ENCODE measurements around the gene ASGR1. TPM values are rescaled to one million over a fixed set of nuclear protein-coding genes. Genes with fewer than 3 reads are reported as not detected.
A peak's percentile ranks its signal among the peaks of the same experiment; 100 is the strongest.

Gene ASGR1
- total and polyA plus RNA-seq, 7 experiments from 2014 or later = 0.79 to 11.9 (median 1.3) TPM; not detected in 3

DNA sequence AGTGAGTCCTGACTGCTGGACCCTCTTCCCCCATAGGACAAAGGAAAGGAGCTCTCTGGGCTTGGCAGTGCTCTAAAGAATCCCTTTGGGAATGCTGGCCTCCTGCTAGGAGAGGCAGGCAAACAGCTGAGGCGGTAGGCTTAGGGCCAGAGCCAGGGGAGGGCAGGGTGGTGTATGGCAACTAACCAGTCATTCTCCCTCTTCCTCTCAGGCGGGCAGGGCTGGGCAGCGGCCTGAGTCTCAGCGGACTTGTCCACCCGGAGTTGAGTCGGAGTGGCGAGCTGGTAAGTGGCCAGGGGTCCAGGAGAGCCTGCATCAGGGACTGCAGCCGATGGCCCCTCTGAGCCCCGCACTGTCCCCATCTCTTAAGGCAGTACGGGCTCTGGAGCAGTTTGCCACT, 44.9 kb upstream of the ASGR1 start:
- ATAC-seq (no peak), DNase-seq (no peak)
- H3K4me3 ChIP-seq (ENCODE audit: low read length) = no peak overlapping the region
- CTCF ChIA-PET = interaction anchor here (1.2 kb wide), 1 partner anchor 23 kb away, joined by 6 read pairs; no protein-coding TSS in a partner anchor
- H3K36me3 ChIP-seq (ENCODE audit: control insufficient read depth in 2 of 3, insufficient read depth in 3 of 3, low read length in 3 of 3) = peaks cover 4 to 77% (median 12%) of the 10 kb centered on the region in 3 experiments
- H3K9me3 Mint-ChIP-seq = peaks cover 0 to 2% (median 0%) of the 10 kb centered on the region in 11 donors
- H3K27ac Mint-ChIP-seq = peak overlapping the region in 1 of 9 donors; percentile 21
- H3K4me3 Mint-ChIP-seq = no peak overlapping the region
- no peaks in the 10 kb centered on the region for H3K27me3 ChIP-seq (ENCODE audit: control insufficient read depth in 2 of 2, insufficient read depth in 2 of 2, low read length in 2 of 2)
- intact Hi-C loops (cut with micrococcal nuclease) = no loop called here
- H3K27ac ChIP-seq (ENCODE audit: low read depth, low read length) = no peak overlapping the region
- no peaks in the 10 kb centered on the region for H3K9me3 ChIP-seq (ENCODE audit: control insufficient read depth in 2 of 3, low read length in 3 of 3)
- POLR2A ChIA-PET = interaction anchor here (0.6 to 13.7 kb wide), 2 partner anchors 12 to 254 kb away, joined by 3 to 265 read pairs; partner anchors contain the start of genes DVL2, GABARAP and PHF23
- no peaks in the 10 kb centered on the region for H3K27me3 Mint-ChIP-seq
- H3K36me3 Mint-ChIP-seq = peaks cover 0 to 23% (median 4%) of the 10 kb centered on the region in 5 donors
- H3K4me1 ChIP-seq (ENCODE audit: control insufficient read depth in 2 of 2, insufficient read depth in 2 of 2, low read length in 2 of 2) = peaks cover 12 to 15% of the 10 kb centered on the region in 2 donors
- peaks cover 16 to 25% (median 20%) of the 10 kb centered on the region in 7 donors for H3K4me1 Mint-ChIP-seq

DNA sequence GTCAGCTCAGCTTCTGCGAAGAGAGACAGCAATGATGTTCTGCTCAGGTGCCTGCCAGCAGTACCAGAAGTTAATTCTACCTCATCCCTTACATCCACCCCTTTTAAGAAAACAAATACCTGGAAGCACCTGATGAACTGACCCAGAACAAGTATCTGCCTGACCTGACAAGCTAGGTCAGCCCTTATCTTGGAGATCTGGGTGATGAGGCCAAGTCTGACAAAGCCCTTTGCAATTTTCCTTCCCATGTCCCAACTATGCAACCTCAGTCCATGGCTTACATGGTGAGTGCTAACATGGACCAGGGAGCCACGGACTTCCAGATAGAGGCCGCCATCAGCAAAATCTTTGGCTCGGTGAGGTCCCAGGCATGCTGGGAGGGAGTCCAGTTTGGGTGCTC, 44.2 kb upstream of the ASGR1 start:
- H3K4me3 ChIP-seq (ENCODE audit: low read length) = no peak overlapping the region
- no peaks in the 10 kb centered on the region for H3K27me3 ChIP-seq (ENCODE audit: control insufficient read depth in 2 of 2, insufficient read depth in 2 of 2, low read length in 2 of 2)
- peaks cover 0 to 22% (median 4%) of the 10 kb centered on the region in 5 donors for H3K36me3 Mint-ChIP-seq
- no peaks in the 10 kb centered on the region for H3K27me3 Mint-ChIP-seq
- H3K4me1 Mint-ChIP-seq = peaks cover 23 to 32% (median 27%) of the 10 kb centered on the region in 7 donors
- no peaks in the 10 kb centered on the region for H3K9me3 ChIP-seq (ENCODE audit: control insufficient read depth in 2 of 3, low read length in 3 of 3)
- no peak for DNase-seq
- ATAC-seq = no peak
- CTCF ChIA-PET = interaction anchor here (1.2 to 1.3 kb wide), 2 partner anchors 11 to 24 kb away, joined by 4 to 6 read pairs; partner anchors contain the start of gene DVL2
- peaks cover 19 to 21% of the 10 kb centered on the region in 2 donors for H3K4me1 ChIP-seq (ENCODE audit: control insufficient read depth in 2 of 2, insufficient read depth in 2 of 2, low read length in 2 of 2)
- POLR2A ChIA-PET = interaction anchor here (0.6 to 13.7 kb wide), 2 partner anchors 13 to 253 kb away, joined by 3 to 265 read pairs; partner anchors contain the start of genes DVL2, GABARAP and PHF23
- peak overlapping the region in 1 of 10 donors; percentile 41 for H3K4me3 Mint-ChIP-seq
- no peak overlapping the region for H3K27ac ChIP-seq (ENCODE audit: low read depth, low read length)
- H3K9me3 Mint-ChIP-seq = peaks cover 0 to 2% (median 0%) of the 10 kb centered on the region in 11 donors
- H3K27ac Mint-ChIP-seq = peak overlapping the region in 1 of 9 donors; percentile 21
- intact Hi-C loops (cut with micrococcal nuclease) = no loop called here
- peaks cover 4 to 69% (median 6%) of the 10 kb centered on the region in 3 experiments for H3K36me3 ChIP-seq (ENCODE audit: control insufficient read depth in 2 of 3, insufficient read depth in 3 of 3, low read length in 3 of 3)

GRCh38 chr17:7222972-7223292, 43.8 kb upstream of the ASGR1 start:
- H3K4me1 Mint-ChIP-seq = peaks cover 24 to 37% (median 31%) of the 10 kb centered on the region in 7 donors
- no peak overlapping the region for H3K27ac Mint-ChIP-seq

DNA sequence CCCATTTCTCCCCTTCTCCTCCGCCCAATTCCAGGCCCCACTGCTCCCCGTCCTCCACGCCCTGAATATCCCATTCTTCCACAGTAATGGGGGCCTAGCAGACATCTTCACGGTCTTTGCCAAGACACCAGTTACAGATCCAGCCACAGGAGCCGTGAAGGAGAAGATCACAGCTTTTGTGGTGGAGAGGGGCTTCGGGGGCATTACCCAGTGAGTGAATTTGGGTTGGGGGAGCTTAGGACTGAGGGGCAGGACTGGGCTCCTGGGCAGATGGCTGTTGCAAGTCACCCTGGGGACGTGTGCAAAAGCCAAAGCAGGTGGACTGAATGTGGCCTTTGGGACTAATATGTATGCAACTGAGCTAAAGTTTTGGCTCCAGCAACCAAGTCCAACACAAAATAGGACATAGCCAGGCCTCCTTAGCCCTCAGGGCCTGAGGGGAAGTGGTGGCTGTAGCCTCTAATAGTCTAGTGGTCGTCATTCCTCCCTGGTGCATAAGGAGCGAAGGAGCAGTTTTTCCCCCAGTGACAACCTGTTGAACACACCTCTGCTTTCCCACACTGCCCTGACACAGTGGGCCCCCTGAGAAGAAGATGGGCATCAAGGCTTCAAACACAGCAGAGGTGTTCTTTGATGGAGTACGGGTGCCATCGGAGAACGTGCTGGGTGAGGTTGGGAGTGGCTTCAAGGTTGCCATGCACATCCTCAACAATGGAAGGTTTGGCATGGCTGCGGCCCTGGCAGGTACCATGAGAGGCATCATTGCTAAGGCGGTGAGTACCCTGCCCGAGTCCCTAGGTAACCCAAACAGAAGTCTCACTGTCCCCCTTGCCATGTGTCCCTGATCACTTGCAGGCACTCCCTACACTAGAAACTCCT, 43.2 kb upstream of the ASGR1 start:
- ChIA-PET POLR2A (interaction anchor here (0.7 to 13.7 kb wide), 3 partner anchors 14 to 114 kb away, joined by 3 to 265 read pairs (median 3); partner anchors contain the start of genes DVL2, GABARAP and PHF23), CTCF (interaction anchor here (1.3 to 3.1 kb wide), 4 partner anchors 12 to 19 kb away, joined by 4 to 9 read pairs (median 6); partner anchors contain the start of genes DVL2, GABARAP and PHF23)
- Mint-ChIP-seq H3K4me3 (peak overlapping the region in 1 of 10 donors; percentile 8), H3K4me1 (peaks cover 24 to 41% (median 36%) of the 10 kb centered on the region in 7 donors), H3K27ac (peak overlapping the region in 4 of 9 donors; percentile 49 to 92 (median 68)), H3K9me3 (peaks cover 0 to 2% (median 0%) of the 10 kb centered on the region in 11 donors), H3K36me3 (peaks cover 0 to 17% (median 3%) of the 10 kb centered on the region in 5 donors), H3K27me3 (no peaks in the 10 kb centered on the region)
- H3K4me3 ChIP-seq (ENCODE audit: low read length) = no peak overlapping the region
- H3K36me3 ChIP-seq (ENCODE audit: control insufficient read depth in 2 of 3, insufficient read depth in 3 of 3, low read length in 3 of 3) = peaks cover 4 to 59% (median 6%) of the 10 kb centered on the region in 3 experiments
- no peaks in the 10 kb centered on the region for H3K9me3 ChIP-seq (ENCODE audit: control insufficient read depth in 2 of 3, low read length in 3 of 3)
- DNase-seq (no peak), ATAC-seq (no peak)
- no peak overlapping the region for H3K27ac ChIP-seq (ENCODE audit: low read depth, low read length)
- intact Hi-C loops (cut with micrococcal nuclease) = no loop called here
- no peaks in the 10 kb centered on the region for H3K27me3 ChIP-seq (ENCODE audit: control insufficient read depth in 2 of 2, insufficient read depth in 2 of 2, low read length in 2 of 2)
- peaks cover 21 to 28% of the 10 kb centered on the region in 2 donors for H3K4me1 ChIP-seq (ENCODE audit: control insufficient read depth in 2 of 2, insufficient read depth in 2 of 2, low read length in 2 of 2)

More at GRCh38 chr17:7222972-7223292, 43.8 kb upstream of the ASGR1 start:
- intact Hi-C loops (cut with micrococcal nuclease) = no loop called here
- Mint-ChIP-seq H3K36me3 (peaks cover 0 to 18% (median 3%) of the 10 kb centered on the region in 5 donors), H3K9me3 (peaks cover 0 to 2% (median 0%) of the 10 kb centered on the region in 11 donors), H3K27me3 (no peaks in the 10 kb centered on the region), H3K4me3 (no peak overlapping the region)
- no peak for DNase-seq
- Histone ChIP-seq H3K4me3 (ENCODE audit: low read length) (no peak overlapping the region), H3K4me1 (ENCODE audit: control insufficient read depth in 2 of 2, insufficient read depth in 2 of 2, low read length in 2 of 2) (peaks cover 21 to 23% of the 10 kb centered on the region in 2 donors), H3K36me3 (ENCODE audit: control insufficient read depth in 2 of 3, insufficient read depth in 3 of 3, low read length in 3 of 3) (peaks cover 4 to 65% (median 6%) of the 10 kb centered on the region in 3 experiments), H3K9me3 (ENCODE audit: control insufficient read depth in 2 of 3, low read length in 3 of 3) (no peaks in the 10 kb centered on the region), H3K27me3 (ENCODE audit: control insufficient read depth in 2 of 2, insufficient read depth in 2 of 2, low read length in 2 of 2) (no peaks in the 10 kb centered on the region), H3K27ac (ENCODE audit: low read depth, low read length) (no peak overlapping the region)
- ATAC-seq = no peak
- POLR2A ChIA-PET = interaction anchor here (0.9 to 13.7 kb wide), 2 partner anchors 13 to 114 kb away, joined by 3 to 265 read pairs; partner anchors contain the start of genes DVL2, GABARAP and PHF23
- CTCF ChIA-PET = interaction anchor here (1.3 kb wide), 1 partner anchor 12 kb away, joined by 4 read pairs; the partner anchor contains the start of gene DVL2

DNA sequence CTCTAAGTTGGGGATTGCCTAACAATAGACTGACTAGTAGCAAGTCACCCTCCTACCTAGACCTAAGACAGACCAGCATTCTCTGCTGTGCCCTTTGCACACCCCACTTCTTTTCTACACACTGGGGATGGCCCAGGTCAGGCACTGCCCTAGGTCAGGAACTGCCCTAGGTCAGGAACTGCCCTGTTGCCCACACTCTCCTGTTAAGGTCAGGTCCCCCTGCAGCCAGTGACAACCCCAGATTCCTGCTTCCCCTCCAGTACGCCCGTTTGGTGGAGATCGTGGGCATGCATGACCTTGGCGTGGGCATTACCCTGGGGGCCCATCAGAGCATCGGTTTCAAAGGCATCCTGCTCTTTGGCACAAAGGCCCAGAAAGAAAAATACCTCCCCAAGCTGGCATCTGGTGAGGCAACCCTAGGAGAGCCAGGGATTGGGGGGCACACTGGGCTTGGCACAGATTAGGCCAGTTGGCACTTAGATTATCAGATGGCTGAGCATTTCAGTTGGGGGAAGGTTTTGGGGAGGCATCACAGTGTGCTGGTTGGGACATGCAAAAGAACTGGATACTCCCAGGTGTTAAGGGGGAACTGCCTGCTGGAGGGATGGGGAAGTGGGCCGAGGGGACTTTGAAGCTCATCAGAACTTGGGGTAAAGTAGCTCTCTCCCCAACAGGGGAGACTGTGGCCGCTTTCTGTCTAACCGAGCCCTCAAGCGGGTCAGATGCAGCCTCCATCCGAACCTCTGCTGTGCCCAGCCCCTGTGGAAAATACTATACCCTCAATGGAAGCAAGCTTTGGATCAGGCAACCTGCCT, 42.3 kb upstream of the ASGR1 start:
- Histone ChIP-seq H3K27ac (ENCODE audit: low read depth, low read length) (peak overlapping the region; percentile 75), H3K9me3 (ENCODE audit: control insufficient read depth in 2 of 3, low read length in 3 of 3) (no peaks in the 10 kb centered on the region), H3K4me3 (ENCODE audit: low read length) (no peak overlapping the region), H3K36me3 (ENCODE audit: control insufficient read depth in 2 of 3, insufficient read depth in 3 of 3, low read length in 3 of 3) (peaks cover 0 to 50% (median 4%) of the 10 kb centered on the region in 3 experiments), H3K27me3 (ENCODE audit: control insufficient read depth in 2 of 2, insufficient read depth in 2 of 2, low read length in 2 of 2) (no peaks in the 10 kb centered on the region), H3K4me1 (ENCODE audit: control insufficient read depth in 2 of 2, insufficient read depth in 2 of 2, low read length in 2 of 2) (peaks cover 21 to 34% of the 10 kb centered on the region in 2 donors)
- intact Hi-C loops (cut with micrococcal nuclease) = loop anchor here (1.0 kb wide), 2 partner anchors 13 to 75 kb away; partner anchors contain the start of gene DVL2 (in 1 of the 2)
- Mint-ChIP-seq H3K27me3 (no peaks in the 10 kb centered on the region), H3K4me3 (peak overlapping the region; percentile 88 to 95 (median 90)), H3K4me1 (peaks cover 26 to 46% (median 40%) of the 10 kb centered on the region in 7 donors), H3K9me3 (peaks cover 0 to 2% (median 0%) of the 10 kb centered on the region in 11 donors), H3K36me3 (peaks cover 0 to 16% (median 3%) of the 10 kb centered on the region in 5 donors), H3K27ac (peak overlapping the region in 8 of 9 donors; percentile 89 to 98 (median 92))
- ATAC-seq = no peak
- no peak for DNase-seq
- POLR2A ChIA-PET = interaction anchor here (0.7 to 13.7 kb wide), 7 partner anchors 15 to 108 kb away, joined by 3 to 265 read pairs (median 4); partner anchors contain the start of genes CTDNEP1, DVL2, ELP5 and GABARAP
- CTCF ChIA-PET = interaction anchor here (0.6 to 3.1 kb wide), 9 partner anchors 13 to 466 kb away, joined by 3 to 22 read pairs (median 4); partner anchors contain the start of genes DVL2, GABARAP, PHF23 and TP53

All from naive thymus-derived CD4-positive, alpha-beta T cell (primary cell).